ENCODE results near the gene FN3K.
A peak's percentile ranks its signal among the peaks of the same experiment; 100 is the strongest.

FN3K gene

DNA sequence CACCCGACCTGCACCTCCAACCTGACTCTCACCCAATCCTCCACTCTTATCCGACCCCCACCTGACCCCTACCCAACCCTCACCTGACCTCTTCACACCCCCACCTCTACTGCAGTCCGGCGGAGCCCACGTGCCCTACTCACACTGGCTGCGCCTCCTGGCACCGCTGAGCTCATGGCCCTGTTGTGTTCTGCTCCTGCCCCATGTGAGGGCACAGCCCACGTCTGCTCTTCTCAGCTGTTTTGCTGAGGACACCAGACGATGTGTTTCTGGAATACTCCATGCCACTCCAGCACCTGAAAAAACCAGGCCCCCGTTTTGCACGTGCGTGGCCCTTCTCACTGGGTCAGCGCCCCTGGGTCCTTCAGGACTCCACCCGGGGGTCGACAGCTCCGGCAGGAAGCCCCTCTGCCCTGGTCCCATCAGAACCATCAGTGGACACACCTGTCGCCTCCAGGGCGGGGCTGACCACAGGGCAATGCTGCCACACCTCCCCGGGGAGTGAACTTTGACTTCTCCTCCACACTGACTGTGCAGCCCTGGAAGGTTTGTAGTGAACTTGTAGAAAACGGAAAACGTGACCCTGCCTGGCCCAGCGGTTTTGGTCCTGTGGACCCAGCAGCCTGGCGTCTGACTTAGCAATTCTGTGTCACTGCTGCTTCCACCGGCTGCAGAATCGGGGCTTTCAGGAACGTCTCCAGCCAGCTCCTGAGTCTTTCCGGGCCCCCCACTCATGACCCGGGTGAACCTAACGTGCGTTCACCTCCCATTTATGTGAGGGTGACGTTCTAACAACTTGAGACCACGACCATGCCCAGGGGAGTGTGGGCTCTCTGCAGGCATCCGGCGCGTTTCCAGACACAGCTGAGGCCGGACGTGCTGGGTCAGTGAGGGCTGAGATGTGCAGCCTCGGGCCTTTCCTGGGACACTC, 31.2 kb upstream of the FN3K start:
- DNase-seq = no peak

DNA sequence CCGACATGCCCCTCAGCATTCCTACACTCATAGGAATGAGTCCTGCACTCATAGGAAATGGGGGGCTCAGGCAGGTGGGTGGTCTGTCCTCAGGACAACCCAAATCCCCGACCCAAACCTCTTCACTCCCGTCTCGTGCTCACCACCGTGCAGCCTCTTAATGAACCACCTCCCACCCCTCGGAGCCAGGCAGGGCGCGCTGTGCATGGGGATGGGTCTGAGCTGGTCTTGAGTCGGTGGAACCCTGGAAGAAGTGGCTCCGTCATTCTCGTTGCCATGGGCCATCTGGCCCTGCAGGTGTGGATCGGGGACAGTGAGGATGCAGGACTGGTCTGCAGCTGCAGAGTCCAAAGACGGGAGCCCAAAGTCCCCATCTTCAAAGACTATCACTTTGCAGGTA, 30.5 kb upstream of the FN3K start:
- no peak for DNase-seq

DNA sequence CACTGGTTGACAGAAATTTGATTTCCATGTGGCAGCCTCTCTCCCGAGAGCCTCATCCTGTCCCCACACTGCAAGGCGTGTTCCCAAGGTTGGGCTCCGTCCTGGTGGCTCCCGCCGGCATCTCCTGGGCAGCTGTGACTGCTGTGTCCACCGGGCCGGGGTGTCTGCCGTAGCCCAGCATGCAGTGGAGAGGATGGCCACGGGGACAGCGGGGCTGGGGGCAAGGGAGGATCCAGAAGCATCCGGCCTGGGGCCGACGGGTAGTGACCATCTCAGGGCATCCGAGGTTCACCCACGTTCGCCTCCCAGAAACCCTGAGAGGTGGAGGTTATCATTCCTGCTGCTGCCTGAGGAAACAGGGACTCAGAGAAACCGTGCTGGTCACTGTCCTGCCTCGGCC, 29.7 kb upstream of the FN3K start:
- DNase-seq = no peak

DNA sequence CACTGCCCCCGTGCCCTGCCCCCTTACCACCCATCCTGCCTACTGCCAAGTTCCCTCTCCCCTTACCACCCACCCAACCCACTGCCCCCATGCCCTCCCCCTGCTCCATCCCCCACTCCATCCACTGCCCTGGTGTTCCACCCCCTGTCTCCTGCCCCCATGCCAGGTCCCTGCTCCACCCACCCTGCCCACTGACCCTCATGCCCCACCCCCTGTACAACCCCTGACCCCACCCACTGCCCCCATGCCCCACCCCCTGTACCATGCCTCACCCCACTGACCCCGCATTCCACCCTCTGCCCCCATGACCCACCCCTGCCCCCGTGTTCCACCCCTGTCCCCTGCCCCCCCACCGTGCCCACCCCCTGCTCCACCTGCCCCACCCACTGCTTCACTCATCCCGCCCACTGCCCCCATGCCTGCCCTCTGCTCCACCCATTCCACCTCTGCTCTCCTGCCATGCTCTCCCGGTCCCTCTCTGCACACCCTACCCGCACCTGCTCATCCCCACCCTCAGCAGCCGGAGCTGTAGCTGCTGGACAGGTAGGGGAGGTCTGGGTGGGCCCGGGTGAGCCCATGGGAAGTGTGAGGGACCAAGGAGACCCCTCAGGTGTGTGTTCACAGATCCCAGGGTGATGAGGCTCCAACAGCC, 26.3 kb upstream of the FN3K start:
- no peak for DNase-seq

DNA sequence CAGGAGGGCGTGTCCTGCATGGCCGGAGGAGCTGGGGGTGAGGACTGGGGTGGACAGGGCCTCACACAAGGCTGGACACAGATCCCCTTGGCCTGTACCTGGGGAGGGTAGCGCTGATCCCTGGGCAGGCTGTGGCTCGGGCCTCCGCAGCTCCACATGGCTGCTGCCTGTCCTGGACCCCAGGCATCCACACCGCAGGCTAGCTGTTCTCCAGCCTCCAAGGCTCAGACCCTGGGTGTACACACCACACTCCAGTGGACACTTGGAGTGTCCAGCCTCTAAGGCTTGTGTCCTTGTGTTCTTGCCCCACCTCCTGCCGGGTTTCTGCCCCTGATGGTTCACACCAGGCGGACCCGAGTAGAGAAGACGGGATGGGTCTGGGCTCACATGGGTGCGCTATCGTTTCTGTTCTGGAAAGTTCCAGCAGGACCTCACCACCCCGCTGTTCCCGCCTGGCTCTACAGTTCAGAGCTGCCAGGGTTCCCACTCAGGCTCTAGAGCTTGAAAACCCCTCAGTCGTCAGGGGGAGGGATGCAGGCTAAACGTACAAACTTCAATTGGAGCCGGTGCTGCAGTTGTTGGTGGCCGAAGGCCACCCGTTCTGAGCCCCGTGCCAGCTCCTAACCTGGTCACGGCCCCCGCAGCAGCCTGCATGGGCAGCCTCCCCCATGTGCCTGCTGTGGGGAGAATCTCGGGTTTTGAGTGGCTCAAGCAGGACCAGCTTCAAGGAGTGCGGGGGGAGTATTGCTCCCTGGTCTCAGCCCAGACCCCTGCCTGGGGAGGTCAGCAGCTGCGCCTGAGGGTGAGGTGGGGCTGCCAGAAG, 25.5 kb upstream of the FN3K start:
- no peak for DNase-seq

DNA sequence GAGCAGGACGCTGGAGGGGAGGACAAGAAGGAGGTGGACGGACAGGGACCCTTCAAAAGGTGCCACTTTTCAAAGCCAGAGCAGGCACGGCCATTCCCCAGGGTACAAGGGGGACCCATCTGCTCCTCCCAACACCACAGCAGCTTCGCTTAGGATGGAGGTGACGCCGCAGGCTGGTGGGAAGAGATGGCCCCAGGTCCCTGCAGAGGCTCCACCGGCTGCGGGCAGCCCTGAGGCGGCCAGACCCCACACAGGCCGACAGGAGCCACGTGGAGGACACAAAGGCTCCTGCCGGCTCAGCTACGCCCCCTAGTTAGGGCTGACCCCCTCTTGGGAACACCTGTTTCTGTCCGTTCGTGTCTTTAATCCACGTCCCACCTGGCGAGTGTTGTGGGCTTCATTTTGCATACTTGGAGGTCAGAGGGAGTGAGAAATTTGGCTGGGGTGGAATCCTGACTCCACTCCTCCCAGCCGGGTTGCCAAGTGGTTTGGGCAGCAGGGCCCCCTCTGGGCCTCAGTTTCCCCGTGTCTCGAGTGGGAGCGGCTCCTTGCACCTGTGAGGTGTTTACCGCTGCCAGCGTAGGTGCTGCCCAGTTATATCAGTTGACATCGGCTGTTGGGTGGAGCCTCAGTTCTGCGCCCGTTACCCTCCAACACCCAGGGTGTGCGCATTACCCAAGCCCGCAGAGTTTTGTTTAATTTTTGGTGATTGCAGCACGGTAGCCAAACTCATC, 24.7 kb upstream of the FN3K start:
- DNase-seq = no peak

DNA sequence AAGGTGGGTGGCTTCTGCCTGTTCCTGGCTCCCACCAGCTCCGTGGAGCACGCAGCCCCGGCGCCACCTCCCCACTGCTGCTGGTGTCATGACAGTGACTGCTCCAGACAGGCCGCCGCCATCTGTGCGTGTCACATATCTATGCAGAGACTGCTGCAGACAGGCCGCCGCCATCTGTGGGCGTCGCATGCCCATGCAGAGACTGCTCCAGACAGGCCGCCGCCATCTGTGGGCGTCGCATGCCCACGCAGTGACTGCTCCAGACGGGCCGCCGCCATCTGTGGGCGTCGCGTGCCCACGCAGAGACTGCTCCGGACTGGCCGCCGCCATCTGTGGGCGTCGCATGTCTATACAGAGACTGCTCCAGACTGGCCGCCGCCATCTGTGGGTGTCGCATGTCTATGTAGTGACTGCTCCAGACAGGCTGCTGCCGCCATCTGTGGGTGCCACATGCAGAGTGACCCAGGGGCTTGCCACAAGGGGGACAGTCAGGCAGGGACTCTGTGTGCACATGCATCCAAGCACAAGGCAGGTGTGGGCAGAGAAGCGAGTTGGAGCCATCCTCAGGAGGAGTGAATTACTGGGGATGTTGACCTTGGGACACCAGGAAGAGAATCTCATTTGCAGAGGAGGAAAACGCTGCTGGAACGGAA, 22.2 kb upstream of the FN3K start:
- no peak for DNase-seq

DNA sequence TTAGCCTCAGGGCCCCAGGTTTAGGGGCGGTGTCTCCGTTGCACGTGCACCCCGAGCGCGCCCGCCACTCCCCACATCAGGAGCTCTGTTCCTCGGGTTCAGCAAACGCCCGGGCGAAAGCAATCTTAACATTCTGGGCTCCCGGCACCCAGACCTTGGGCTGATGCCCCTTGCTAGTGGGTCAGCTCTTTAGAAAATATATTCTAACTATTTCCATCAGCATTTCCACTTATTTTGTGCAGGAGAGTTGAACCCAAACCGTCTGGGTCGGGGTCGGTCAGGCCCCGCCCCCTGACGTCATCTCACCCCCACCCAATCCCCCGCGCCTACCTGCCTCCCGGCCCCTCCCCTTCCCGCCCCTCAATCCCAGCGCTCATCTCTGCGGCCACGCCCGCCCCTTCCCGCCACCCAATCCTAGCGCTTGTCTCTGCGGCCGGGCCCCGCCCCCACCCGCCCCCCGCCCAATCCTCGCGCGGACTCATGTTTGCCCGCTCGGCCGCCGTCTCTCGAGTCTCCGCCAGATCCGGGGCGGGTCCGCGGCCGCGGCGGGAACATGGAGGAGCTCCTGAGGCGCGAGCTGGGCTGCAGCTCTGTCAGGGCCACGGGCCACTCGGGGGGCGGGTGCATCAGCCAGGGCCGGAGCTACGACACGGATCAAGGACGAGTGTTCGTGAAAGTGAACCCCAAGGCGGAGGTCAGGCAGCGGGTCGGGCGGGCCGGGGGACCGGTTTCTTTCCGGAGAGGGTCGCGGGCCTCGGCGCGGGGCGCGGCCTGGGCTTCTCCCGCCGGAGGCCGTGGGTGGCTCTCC, 19.0 kb upstream of the FN3K start, which contains the start of gene FN3KRP:
Gene FN3KRP, plus strand, starts transcription at position 504 of the 808 bp plus-strand sequence. Its CDS starts 50 bp downstream, at position 554.
- DNase-seq = peak; percentile 57 to 90 (median 72)

DNA sequence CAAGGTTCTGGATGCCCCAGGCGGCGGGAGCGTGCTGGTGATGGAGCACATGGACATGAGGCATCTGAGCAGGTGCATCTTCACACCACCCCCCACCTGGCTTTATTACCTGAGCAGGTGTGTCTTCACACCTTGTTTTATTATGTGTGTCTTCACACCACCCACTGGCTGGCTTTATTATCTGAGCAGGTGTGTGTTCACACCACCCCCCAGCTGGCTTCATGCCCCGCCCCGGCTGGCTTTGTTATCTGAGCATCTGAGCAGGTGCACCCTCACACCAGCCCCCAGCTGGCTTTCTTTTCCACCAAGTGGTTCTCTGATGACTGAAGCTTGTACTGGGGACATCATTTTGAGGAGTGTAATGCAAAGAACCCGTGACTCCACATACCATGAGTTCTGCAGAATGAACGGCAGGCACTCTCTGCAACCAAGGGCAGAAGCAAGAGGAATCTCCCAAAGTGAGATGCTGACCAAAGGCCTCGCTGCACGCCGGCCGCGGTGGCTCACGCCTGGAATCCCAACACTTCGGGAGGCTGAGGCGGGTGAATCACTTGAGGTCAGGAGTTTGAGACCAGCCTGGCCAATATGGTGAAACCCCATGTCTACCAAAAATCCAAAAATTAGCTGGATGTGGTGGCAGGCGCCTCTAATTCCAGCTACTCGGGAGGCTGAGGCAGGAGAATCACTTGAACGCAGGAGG, 16.3 kb upstream of the FN3K start:
- DNase-seq = no peak

DNA sequence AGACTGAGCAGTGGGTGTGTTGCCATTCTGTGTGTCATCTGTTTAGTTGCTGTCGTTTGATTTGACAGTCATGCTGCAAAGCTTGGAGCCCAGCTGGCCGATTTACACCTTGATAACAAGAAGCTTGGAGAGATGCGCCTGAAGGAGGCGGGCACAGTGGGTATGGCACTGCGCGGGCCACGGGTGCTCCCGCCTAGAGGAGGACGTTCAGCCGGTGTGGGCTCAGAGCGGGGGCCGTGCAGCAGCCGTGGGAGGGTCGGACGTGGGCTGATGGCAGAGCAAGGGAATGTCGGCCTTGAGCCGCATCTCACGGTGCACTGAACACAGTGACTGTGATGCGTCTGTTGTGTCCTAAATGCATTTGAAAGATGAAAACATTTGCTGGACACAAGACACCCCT, 15.2 kb upstream of the FN3K start:
- DNase-seq = no peak

DNA sequence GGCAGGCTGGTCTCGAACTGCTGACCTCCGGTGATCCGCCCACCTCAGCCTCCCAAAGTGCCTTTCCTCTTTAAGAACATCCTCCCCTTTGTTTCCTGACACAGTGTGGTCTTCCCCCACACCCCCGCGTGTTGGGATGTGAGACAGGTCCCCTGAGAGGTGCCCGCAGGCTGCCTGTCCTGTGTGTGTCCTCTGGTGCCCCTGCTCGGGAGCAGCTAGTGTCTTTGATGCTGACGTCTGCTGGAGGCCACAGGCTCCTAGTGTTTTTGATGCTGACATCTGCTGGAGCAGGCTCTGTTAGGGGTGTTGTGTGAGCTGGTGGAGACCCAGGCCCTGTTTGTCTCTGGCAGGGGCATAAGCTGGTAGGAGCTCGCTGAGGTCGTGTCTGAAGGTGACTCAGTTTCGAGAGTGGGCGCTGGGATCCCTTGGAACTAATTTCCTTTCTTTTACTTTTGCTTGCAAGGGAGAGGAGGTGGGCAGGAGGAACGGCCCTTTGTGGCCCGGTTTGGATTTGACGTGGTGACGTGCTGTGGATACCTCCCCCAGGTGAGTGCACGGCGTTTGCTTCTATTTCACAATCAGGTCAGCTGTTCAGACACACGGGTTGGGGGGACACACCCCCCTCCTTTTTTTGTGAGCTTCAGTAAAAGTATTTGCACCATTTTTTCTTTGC, 12.9 kb upstream of the FN3K start:
- DNase-seq = no peak

DNA sequence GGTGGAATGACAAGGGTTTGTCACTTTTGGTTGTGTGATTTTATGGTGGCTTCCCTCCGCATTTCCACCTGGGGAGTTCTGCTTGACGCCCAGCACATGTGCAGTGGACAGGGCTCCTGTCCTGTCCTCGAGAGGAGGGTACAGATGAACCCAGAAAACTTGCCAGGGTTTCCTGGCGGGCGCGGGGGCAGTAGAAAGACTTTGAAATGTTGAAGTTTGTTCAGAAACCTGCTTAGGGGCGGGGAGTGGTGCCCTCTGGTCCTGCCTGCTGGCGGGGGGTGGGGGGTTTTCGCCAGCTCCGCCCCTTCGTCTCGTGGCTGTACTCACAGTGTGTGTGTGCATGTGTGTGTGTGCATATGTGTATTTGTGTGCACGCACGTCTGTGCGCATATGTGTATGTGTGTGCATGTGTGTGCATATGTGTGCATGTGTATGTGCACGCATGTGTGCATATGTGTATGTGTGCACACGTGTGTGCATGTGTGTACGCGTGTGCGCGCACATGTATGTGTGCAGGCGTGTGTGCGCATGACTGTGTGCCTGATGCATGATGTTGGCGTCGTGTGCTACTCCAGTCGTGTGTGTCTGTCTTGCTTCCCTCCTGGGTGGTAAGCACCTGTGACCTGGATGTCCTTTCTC, 12.1 kb upstream of the FN3K start:
- DNase-seq = no peak

DNA sequence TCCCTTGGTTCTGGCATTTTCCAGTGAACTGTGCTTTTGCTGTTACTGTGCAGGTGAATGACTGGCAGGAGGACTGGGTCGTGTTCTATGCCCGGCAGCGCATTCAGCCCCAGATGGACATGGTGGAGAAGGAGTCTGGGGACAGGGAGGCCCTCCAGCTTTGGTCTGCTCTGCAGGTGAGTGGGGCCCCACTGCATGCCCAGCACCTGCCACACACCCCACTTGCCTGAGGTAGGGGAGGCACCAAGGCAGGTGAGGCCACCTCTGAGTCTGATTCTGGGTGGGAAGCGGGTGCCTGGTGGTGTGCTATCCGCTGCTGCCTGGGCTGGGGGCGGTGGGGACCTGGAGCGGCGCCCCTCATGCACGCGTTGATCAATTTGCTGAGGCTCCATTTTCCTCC, 9.0 kb upstream of the FN3K start:
- DNase-seq = no peak

DNA sequence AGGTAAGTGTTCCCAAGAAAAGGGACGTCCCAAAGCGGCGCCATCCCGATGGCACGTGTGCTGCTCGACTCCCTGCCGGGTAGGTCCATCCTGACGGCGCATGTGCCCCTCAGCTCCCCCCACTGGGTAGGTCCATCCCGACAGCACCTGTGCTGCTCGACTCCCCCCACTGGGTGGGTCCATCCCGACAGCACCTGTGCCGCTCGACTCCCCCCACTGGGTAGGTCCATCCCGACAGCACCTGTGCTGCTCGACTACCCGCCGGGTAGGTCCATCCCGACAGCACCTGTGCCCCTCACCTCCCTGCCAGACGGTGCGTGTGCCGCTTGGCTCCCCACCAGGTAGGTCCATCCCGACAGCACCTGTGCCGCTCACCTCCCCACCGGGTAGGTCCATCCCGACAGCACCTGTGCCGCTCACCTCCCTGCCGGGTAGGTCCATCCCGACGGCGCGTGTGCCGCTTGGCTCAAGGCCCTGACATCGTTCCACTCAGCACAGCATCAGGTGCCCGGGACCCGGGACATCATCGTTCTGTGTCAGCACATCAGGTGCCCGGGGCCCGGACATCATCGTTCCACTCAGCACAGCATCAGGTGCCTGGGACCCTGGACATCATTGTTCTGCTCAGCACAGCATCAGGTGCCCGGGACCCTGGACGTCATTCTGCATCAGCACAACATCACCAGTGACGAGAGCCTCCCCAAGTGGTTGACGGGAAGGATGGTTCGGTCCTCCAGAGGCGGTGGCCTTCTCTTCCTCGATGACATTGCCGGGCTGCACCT, 5.7 kb upstream of the FN3K start:
- no peak for DNase-seq

DNA sequence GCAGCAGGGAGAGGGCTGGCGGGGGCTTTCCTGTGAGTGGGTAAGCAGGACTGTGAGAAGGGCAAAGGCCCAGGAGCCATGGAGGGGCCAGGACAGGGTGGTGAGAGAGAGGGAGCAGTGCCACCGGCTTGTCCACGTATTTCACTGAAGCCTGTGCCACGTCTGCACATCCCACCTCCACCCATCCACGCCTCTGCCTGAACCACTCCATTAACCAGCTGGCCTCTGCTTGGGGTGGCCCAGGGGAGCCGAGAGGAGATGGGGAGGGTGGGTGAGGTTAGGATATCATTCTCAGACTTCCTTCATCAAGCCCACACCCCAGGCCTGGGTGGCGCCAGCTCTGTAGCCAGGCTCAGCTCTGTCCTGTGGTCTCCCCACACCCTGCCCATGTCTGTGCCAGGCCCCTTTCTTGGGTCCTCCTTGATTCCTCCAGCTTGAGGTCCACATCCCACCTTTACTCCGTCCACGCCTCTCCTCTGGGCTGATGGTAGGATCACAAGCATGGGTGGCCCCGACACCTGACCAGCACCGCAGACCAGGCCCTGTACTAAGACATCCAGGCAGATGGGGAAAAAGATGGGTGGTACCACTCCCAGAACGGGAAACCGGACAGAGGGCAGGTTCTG, 3.2 kb upstream of the FN3K start:
- DNase-seq = no peak

DNA sequence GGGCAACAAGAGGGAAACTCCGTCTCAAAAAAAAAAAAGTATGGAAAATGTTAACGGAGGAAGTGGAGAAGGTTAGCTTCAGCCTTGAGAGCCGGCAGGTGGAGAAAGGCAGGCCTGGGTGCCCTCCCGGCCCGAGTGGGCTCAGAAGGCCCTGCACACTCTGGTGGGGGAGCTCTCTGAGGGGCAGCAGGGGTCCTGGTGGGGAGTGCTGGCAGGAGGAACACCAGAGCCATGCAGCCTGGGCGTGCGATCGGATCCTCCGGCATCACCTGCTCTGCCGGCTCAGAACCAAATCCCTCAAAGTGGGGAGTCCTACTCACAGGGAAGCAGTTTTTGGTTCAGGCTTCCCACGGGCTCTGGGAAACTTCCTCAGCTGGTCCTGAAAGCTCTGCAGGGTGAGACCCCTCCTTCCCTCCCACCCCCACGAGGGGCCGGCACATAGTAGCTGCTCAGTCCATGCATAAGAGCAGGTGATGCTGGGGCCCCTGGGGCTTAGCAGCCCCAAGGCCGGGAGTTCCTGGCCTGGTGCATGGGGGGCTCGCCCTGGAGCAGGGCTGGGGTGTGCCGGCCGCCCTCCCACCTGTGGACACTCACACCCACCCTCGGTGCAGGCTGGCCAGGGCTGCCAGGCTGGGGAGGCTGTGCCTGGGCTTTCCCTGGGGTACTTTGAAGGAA, 1.2 kb downstream of the FN3K start:
- DNase-seq = no peak

Measured in activated naive CD4-positive, alpha-beta T cell (primary cell).